Dermis blood vessel endothelial cell (primary cell): ENCODE data around the gene SCRN2. TPM values are rescaled to one million over a fixed set of nuclear protein-coding genes. Genes with fewer than 3 reads are reported as not detected.
A peak's percentile ranks its signal among the peaks of the same experiment; 100 is the strongest.

Experiments
- DNase-seq: peaks from one replicate; pipeline ENCODE4 v3.0.0; 2010
- total RNA-seq: library from RNA; depleted of rRNA; stranded (reverse); fragments of >200 nt; gene quantifications from 2 replicates; pipeline ENCODE4 v1.2.3, GENCODE V29; 2014

Gene SCRN2
- total RNA-seq, 1 donor from 2014 or later = 74.2 TPM

- DNase-seq = no peak
Observed at GRCh38 chr17:47820033-47820789, 20.9 kb downstream of the SCRN2 start.

- no peak for DNase-seq
Observed at GRCh38 chr17:47819475-47819874, 21.6 kb downstream of the SCRN2 start.

- DNase-seq = no peak
Observed at GRCh38 chr17:47818002-47818695, 22.9 kb downstream of the SCRN2 start.

GRCh38 chr17:47816947-47817346 is 24.1 kb downstream of the SCRN2 start:
- no peak for DNase-seq

- no peak for DNase-seq
Observed at GRCh38 chr17:47816111-47816735, 24.9 kb downstream of the SCRN2 start.

GRCh38 chr17:47815106-47815918 is 25.8 kb downstream of the SCRN2 start:
- DNase-seq = no peak

GRCh38 chr17:47813512-47814031 is 27.5 kb downstream of the SCRN2 start:
- DNase-seq = no peak

- no peak for DNase-seq
Observed at GRCh38 chr17:47813077-47813476, 28.0 kb downstream of the SCRN2 start.

GRCh38 chr17:47812146-47812920 is 28.7 kb downstream of the SCRN2 start:
- DNase-seq = no peak

- DNase-seq = no peak
Observed at GRCh38 chr17:47811709-47812108, 29.4 kb downstream of the SCRN2 start.

- DNase-seq = no peak
Observed at GRCh38 chr17:47810901-47811635, 30.0 kb downstream of the SCRN2 start.

- peak; percentile 76 for DNase-seq
Observed at GRCh38 chr17:47810200-47810821, 30.8 kb downstream of the SCRN2 start.

GRCh38 chr17:47808830-47809480 is 32.1 kb downstream of the SCRN2 start:
- DNase-seq = no peak

GRCh38 chr17:47808036-47808829 is 32.8 kb downstream of the SCRN2 start:
- no peak for DNase-seq

GRCh38 chr17:47807421-47807820 is 33.7 kb downstream of the SCRN2 start:
- DNase-seq = no peak

- DNase-seq = no peak
Observed at GRCh38 chr17:47806913-47807255, 34.2 kb downstream of the SCRN2 start.

GRCh38 chr17:47806026-47806912 is 34.8 kb downstream of the SCRN2 start:
- DNase-seq = no peak

- no peak for DNase-seq
Observed at GRCh38 chr17:47804461-47804860, 36.6 kb downstream of the SCRN2 start.
